H9 (cell line): ENCODE results near the gene CCNY. TPM values are rescaled to one million over a fixed set of nuclear protein-coding genes. Genes with fewer than 3 reads are reported as not detected.

Source experiments
- DNase-seq: peaks from one replicate; pipeline ENCODE4 v3.0.0-alpha.2; 2017
- H2AFZ ChIP-seq: one replicate; pipeline ENCODE4 v1.6.1; 2013; ENCODE audit warnings: mild to moderate bottlenecking, low read length, control low read depth, moderate library complexity
- H2AK5ac ChIP-seq: 2 replicates; pipeline ENCODE4 v1.6.1; 2013; ENCODE audit warnings: low read length, control low read depth, mixed read lengths; ENCODE audit not compliant: insufficient read length
- H2BK120ac ChIP-seq: one replicate; pipeline ENCODE4 v1.6.1; 2013; ENCODE audit warnings: low read depth, mild to moderate bottlenecking, low read length, control low read depth, inconsistent platforms; ENCODE audit not compliant: poor library complexity, severe bottlenecking
- H2BK12ac ChIP-seq: 2 replicates; pipeline ENCODE4 v1.6.1; 2013; ENCODE audit warnings: low read length, control low read depth, mixed read lengths, low read depth; ENCODE audit not compliant: insufficient read length
- H2BK15ac ChIP-seq: 2 replicates; pipeline ENCODE4 v1.6.1; 2013; ENCODE audit warnings: low read depth, low read length, control low read depth
- H2BK20ac ChIP-seq: one replicate; pipeline ENCODE4 v1.6.1; 2013; ENCODE audit warnings: low read depth, mild to moderate bottlenecking, low read length, control low read depth, inconsistent platforms; ENCODE audit not compliant: poor library complexity, severe bottlenecking
- H2BK5ac ChIP-seq: 2 replicates; pipeline ENCODE4 v1.6.1; 2013; ENCODE audit warnings: low read length, control low read depth, mixed read lengths; ENCODE audit not compliant: insufficient read length
- H3K14ac ChIP-seq: 2 replicates; pipeline ENCODE4 v1.6.1; 2013; ENCODE audit warnings: low read length, control low read depth; ENCODE audit not compliant: insufficient read depth
- H3K18ac ChIP-seq: 2 replicates; pipeline ENCODE4 v1.6.1; 2013; ENCODE audit warnings: low read depth, mild to moderate bottlenecking, mixed read lengths, low read length, control low read depth; ENCODE audit not compliant: insufficient read length
- H3K23ac ChIP-seq: 2 replicates; pipeline ENCODE4 v1.6.1; 2013; ENCODE audit warnings: low read length, control low read depth, mixed read lengths, low read depth; ENCODE audit not compliant: insufficient read length
- H3K23me2 ChIP-seq: 2 replicates; pipeline ENCODE4 v1.6.1; 2013; ENCODE audit warnings: low read depth, mild to moderate bottlenecking, mixed read lengths, low read length, control low read depth; ENCODE audit not compliant: insufficient read length, poor library complexity, severe bottlenecking
- H3K27ac ChIP-seq: 2 replicates; pipeline ENCODE4 v1.5.1; 2013; ENCODE audit warnings: low read length, control low read depth, mixed read lengths, low read depth; ENCODE audit not compliant: insufficient read length
- H3K27me3 ChIP-seq: 2 replicates; pipeline ENCODE4 v1.6.1; 2013; ENCODE audit warnings: low read length, control low read depth, inconsistent platforms; ENCODE audit not compliant: insufficient read depth
- H3K4ac ChIP-seq: 2 replicates; pipeline ENCODE4 v1.6.1; 2013; ENCODE audit warnings: low read depth, mild to moderate bottlenecking, control low read depth, inconsistent platforms, low read length, moderate library complexity
- H3K4me1 ChIP-seq: 2 replicates; pipeline ENCODE4 v1.6.1; 2013; ENCODE audit warnings: low read length, control low read depth, inconsistent platforms; ENCODE audit not compliant: insufficient read depth
- H3K4me2 ChIP-seq: 2 replicates; pipeline ENCODE4 v1.6.1; 2013; ENCODE audit warnings: low read length, control low read depth, mixed read lengths; ENCODE audit not compliant: insufficient read length, insufficient read depth
- H3K56ac ChIP-seq: 2 replicates; pipeline ENCODE4 v1.6.1; 2013; ENCODE audit warnings: low read depth, mild to moderate bottlenecking, mixed read lengths, low read length, control low read depth; ENCODE audit not compliant: insufficient read length
- H3K79me1 ChIP-seq: 2 replicates; pipeline ENCODE4 v1.6.1; 2013; ENCODE audit warnings: low read depth, mild to moderate bottlenecking, moderate library complexity, low read length, control low read depth, inconsistent platforms; ENCODE audit not compliant: insufficient read depth, poor library complexity, severe bottlenecking
- H3K79me2 ChIP-seq: 2 replicates; pipeline ENCODE4 v1.6.1; 2013; ENCODE audit warnings: low read length, control low read depth, inconsistent platforms; ENCODE audit not compliant: insufficient read depth
- H3K9ac ChIP-seq: 2 replicates; pipeline ENCODE4 v1.6.1; 2013; ENCODE audit warnings: low read length, control low read depth, mixed read lengths; ENCODE audit not compliant: insufficient read length; ENCODE audit errors: extremely low read depth
- H3K9me3 ChIP-seq: one replicate; pipeline ENCODE4 v1.6.1; 2013; ENCODE audit warnings: low read depth, low read length, inconsistent platforms; ENCODE audit not compliant: control insufficient read depth
- H3T11ph ChIP-seq: one replicate; pipeline ENCODE4 v1.6.1; 2013; ENCODE audit warnings: mild to moderate bottlenecking, low read length, control low read depth, inconsistent platforms
- H4K20me1 ChIP-seq: one replicate; pipeline ENCODE4 v1.6.1; 2013; ENCODE audit not compliant: control insufficient read depth, insufficient read length, insufficient read depth
- H4K5ac ChIP-seq: 2 replicates; pipeline ENCODE4 v1.6.1; 2013; ENCODE audit warnings: low read depth, mild to moderate bottlenecking, mixed read lengths, low read length, control low read depth; ENCODE audit not compliant: insufficient read length
- H4K8ac ChIP-seq: replicated peaks from 2 replicates; pipeline ENCODE4 v1.6.1; 2013; ENCODE audit warnings: low read length, control low read depth, mixed read lengths, low read depth; ENCODE audit not compliant: insufficient read length
- H4K91ac ChIP-seq: 2 replicates; pipeline ENCODE4 v1.6.1; 2013; ENCODE audit warnings: low read depth, mild to moderate bottlenecking, moderate library complexity, mixed read lengths, low read length, control low read depth; ENCODE audit not compliant: insufficient read length
- H3K27ac Mint-ChIP-seq, 3 experiments: 2 replicates in 2 of 3; 3 replicates in 1 of 3; pipeline ENCODE4 v1.8.0; 2020 to 2021; ENCODE audit warnings: mixed read lengths in 3 of 3, mild to moderate bottlenecking in 1 of 3, moderate library complexity in 1 of 3
- H3K27me3 Mint-ChIP-seq: 2 replicates; pipeline ENCODE4 v1.8.0; 2021; ENCODE audit warnings: low read depth, mild to moderate bottlenecking, moderate library complexity, mixed read lengths
- H3K36me3 Mint-ChIP-seq, 3 experiments: 2 replicates in 2 of 3; 3 replicates in 1 of 3; pipeline ENCODE4 v1.8.0; 2020 to 2021; ENCODE audit warnings: low read depth in 3 of 3, mixed read lengths in 3 of 3; ENCODE audit not compliant: insufficient read depth in 1 of 3
- H3K4me1 Mint-ChIP-seq, 2 experiments: 2 replicates each; pipeline ENCODE4 v1.8.0; 2020; ENCODE audit warnings: mixed read lengths in 2 of 2
- H3K4me3 Mint-ChIP-seq, 2 experiments: 2 replicates in 1 of 2; 3 replicates in 1 of 2; pipeline ENCODE4 v1.8.0; 2020 to 2021; ENCODE audit warnings: mild to moderate bottlenecking in 2 of 2, mixed read lengths in 2 of 2, moderate library complexity in 1 of 2
- H3K9me3 Mint-ChIP-seq, 2 experiments: 2 replicates in 1 of 2; 3 replicates in 1 of 2; pipeline ENCODE4 v1.8.0; 2020; ENCODE audit warnings: mild to moderate bottlenecking in 2 of 2, mixed read lengths in 2 of 2, moderate library complexity in 1 of 2
- WGBS: extraction: QIAGEN DNeasy Blood & Tissue Kit; methylation state at CpG from one replicate; pipeline ENCODE4 v1.1.7; 2013; ENCODE audit warnings: missing lambda C conversion rate, low lambda C conversion rate, mixed read lengths; ENCODE audit not compliant: insufficient read length; ENCODE audit errors: extremely low coverage; 5-methylcytosine and 5-hydroxymethylcytosine counted together
- total RNA-seq: library from RNA; stranded (reverse); gene quantifications from 2 replicates; pipeline ENCODE4 v1.2.1, GENCODE V29; 2021
- TF ChIP-seq, protein P1 (sequence below): fragments of 200-600 bp; sonication (generic); conservative IDR thresholded peaks from 3 replicates; pipeline ENCODE4 v1.8.0; 2021; ENCODE audit warnings: antibody characterized with exemption, mild to moderate bottlenecking

Gene CCNY
- total RNA-seq, 1 experiment from 2014 or later, result 62.1 TPM

DNA sequence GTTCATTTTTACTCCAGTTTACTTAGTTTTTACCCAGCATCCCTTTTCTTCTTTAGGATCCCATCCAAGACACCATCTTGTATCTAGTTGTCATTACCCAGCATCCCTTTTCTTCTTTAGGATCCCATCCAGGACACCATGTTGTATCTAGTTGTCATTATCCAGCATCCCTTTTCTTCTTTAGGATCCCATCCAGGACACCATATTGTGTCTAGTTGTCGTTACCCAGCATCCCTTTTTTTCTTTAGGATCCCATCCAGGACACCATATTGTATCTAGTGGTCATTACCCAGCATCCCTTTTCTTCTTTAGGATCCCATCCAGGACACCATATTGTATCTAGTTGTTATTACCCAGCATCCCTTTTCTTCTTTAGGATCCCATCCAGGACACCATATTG, 205.4 kb downstream of the CCNY start:
- Histone ChIP-seq H4K5ac (no peak overlapping the region), H2BK120ac (no peak overlapping the region), H2AK5ac (no peak overlapping the region), H3K79me2 (no peaks in the 10 kb centered on the region), H3K27ac (no peak overlapping the region), H4K20me1 (no peaks in the 10 kb centered on the region), H3K18ac (no peak overlapping the region), H3K4ac (no peak overlapping the region), H3K23me2 (no peaks in the 10 kb centered on the region), H3K23ac (no peak overlapping the region), H3T11ph (no peak overlapping the region), H3K27me3 (no peaks in the 10 kb centered on the region), H2BK12ac (no peak overlapping the region), H3K9me3 (no peaks in the 10 kb centered on the region), H3K14ac (no peak overlapping the region), H3K79me1 (no peaks in the 10 kb centered on the region), H2BK5ac (no peak overlapping the region), H3K56ac (no peak overlapping the region), H3K4me1 (no peaks in the 10 kb centered on the region), H2BK20ac (no peak overlapping the region), H3K9ac (no peak overlapping the region), H2AFZ (no peak overlapping the region), H4K91ac (no peak overlapping the region), H3K4me2 (no peak overlapping the region), H2BK15ac (no peak overlapping the region), H4K8ac (no peak overlapping the region)
- peaks cover 31 to 41% (median 36%) of the 10 kb centered on the region in 3 experiments for H3K36me3 Mint-ChIP-seq
- TF ChIP-seq, protein P1, sequence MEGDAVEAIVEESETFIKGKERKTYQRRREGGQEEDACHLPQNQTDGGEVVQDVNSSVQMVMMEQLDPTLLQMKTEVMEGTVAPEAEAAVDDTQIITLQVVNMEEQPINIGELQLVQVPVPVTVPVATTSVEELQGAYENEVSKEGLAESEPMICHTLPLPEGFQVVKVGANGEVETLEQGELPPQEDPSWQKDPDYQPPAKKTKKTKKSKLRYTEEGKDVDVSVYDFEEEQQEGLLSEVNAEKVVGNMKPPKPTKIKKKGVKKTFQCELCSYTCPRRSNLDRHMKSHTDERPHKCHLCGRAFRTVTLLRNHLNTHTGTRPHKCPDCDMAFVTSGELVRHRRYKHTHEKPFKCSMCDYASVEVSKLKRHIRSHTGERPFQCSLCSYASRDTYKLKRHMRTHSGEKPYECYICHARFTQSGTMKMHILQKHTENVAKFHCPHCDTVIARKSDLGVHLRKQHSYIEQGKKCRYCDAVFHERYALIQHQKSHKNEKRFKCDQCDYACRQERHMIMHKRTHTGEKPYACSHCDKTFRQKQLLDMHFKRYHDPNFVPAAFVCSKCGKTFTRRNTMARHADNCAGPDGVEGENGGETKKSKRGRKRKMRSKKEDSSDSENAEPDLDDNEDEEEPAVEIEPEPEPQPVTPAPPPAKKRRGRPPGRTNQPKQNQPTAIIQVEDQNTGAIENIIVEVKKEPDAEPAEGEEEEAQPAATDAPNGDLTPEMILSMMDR, result no peak
- peaks cover 11 to 14% of the 10 kb centered on the region in 2 experiments for H3K9me3 Mint-ChIP-seq
- H3K27me3 Mint-ChIP-seq, result no peaks in the 10 kb centered on the region
- H3K27ac Mint-ChIP-seq, result no peak overlapping the region
- no peak overlapping the region for H3K4me3 Mint-ChIP-seq
- WGBS, result no CpG with 5 or more reads among the region's 1 CpG
- H3K4me1 Mint-ChIP-seq, result peaks cover 11 to 18% of the 10 kb centered on the region in 2 experiments
- DNase-seq, result no peak
